Posterior vena cava (tissue), 2 donors: ENCODE measurements around the gene LRRC37A2. TPM values are rescaled to one million over a fixed set of nuclear protein-coding genes. Genes with fewer than 3 reads are reported as not detected.
"Not testable (repeated sequence)": the region's sequence is repeated elsewhere in the genome, so short reads cannot be mapped to it uniquely, and the experiment has no call there.

Experiments
- DNase-seq: peaks from one replicate; pipeline ENCODE4 v3.0.0-alpha.2; 2020; ENCODE audit warnings: low spot score
- intact Hi-C, 2 donors: fragments of 100-400 bp; cut with DNase I; formaldehyde crosslinking; loops; one replicate each; pipeline versions ENCODE4 v1.14.1 to v1.14.2; 2022 to 2023
- total RNA-seq, 2 donors: library from RNA; stranded (reverse); fragmentation: NEBNext Ultra II Directional; extraction: Animal tissue kit (Norgen Biotek cat#: 25700); gene quantifications; one replicate each; pipeline ENCODE4 v1.2.1, GENCODE V29; 2021
- donor health status: DM: yes; HTN: yes; CAD: no.
- donor health status: DM: yes; HTN: yes; CAD: no.

LRRC37A2 gene
- total RNA-seq, 2 donors from 2014 or later: 8.4 to 11.4 TPM

DNA sequence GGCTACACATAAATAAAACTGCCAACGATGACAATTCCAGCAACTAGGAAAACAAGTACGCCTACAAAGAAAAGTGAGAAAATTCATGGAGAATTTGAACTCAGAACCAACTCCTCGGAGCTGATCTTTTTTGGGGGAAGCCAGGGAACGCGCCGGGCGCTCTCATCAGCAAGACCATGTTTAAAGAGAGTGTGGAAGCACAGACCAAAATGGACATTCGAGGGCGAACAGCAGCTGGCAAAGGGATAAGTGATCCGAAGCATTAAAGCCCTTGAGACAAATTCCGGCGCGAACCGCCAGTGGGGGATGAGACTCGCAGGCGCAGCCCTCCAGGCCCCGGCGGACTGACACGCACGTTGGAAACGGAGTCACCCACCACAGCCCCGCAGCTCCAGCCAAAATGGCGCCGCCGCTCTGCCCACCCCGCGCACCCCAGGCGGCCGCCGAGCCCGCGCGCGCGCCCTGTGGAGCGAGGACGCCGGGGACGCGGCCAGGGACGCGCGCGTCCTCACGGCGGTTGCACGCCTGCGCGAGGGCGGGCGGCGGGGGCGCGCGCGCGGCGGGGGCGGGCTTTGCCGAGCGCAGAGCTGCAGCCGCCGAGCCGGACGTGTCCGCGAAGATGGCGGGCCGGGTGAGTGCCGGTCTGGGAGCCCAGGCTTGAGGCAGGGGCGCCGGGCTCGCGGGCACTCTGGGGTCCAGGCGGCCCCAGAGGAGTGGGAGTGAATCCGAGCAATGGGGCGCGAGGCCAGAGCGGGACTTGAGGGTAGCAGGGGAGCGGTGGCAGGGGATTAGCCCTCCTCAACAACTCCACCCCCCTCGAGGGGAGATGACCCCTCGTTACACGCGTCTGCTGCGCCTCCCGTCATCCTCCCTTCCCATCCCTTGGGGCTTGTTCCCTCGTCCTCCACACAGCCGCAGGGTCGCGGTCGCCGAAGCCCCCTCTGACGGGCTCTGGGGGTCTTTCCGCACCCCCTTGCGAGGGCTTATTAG lies 78.2 kb downstream of the LRRC37A2 start, which contains the start of gene NSF:
Gene NSF (plus strand): TSS at position 513 of the 990 bp plus-strand sequence. CDS start 107 bp downstream, at position 620.
- DNase-seq, intact Hi-C loops: not testable (repeated sequence)

DNA sequence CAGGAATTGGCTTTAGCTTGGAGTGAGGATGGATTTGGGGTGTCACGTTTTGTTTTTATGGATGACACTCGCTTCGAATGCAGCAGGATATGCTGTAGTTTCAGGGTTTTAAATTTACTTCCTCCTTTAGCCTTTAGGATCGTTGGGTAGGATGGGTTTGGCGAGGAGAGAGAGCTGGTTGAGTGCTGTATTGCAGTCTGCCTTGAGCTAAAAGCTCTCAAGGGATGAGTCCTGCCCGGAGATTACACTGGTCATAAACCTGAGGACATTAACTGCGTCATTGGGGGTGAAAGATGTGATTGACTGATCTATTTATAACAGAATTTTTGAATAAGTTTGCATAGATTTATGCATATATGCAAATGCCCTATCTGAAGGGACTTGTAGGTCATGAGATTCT lies 79.1 kb downstream of the LRRC37A2 start:
- DNase-seq, intact Hi-C loops: not testable (repeated sequence)

DNA sequence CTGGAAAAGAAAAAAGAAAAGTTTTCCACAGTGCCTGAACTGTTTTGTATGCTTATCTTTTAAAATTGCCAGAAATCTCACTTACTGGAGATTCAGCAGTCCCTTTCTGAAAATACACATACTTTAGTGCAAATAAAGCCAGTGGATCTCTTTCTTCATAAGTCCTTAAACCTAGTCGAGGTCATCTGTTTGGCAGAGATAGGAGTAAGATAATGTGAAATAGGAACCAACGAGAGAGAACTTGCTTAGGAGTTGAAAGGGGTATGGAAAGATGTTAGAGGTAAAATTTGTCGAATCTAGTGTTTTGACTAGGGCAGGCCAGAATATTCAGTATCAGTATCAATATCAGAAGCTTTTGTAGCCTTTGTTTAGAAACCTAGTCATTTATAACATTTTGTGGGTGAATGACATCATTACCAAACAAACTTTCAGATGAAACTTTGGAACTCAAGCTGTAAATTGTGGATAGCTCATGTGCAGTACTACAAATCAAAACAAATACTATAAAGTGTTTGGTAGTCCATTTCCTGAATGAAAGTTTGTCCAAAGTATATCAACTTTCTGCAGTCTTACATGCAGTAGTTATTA lies 86.2 kb downstream of the LRRC37A2 start:
- intact Hi-C loops, DNase-seq: not testable (repeated sequence)

DNA sequence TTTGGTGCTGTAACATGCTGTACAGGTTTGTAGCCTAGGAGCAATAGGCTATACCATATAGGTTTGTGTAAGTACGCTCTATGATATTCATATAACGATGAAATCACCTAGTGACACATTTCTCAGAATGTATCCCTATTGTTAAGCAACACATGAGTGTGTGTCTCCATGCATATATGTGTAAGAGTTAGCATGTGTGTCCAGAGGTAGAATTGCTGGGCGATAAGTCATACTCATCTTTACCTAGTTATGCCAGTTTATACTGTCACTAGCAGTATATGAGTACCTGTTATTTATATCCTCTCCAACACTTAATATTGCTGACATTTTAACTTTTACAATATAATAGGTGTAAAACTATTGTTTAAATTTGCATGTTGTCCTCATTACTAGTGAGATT lies 88.5 kb downstream of the LRRC37A2 start:
- DNase-seq, intact Hi-C loops: not testable (repeated sequence)

DNA sequence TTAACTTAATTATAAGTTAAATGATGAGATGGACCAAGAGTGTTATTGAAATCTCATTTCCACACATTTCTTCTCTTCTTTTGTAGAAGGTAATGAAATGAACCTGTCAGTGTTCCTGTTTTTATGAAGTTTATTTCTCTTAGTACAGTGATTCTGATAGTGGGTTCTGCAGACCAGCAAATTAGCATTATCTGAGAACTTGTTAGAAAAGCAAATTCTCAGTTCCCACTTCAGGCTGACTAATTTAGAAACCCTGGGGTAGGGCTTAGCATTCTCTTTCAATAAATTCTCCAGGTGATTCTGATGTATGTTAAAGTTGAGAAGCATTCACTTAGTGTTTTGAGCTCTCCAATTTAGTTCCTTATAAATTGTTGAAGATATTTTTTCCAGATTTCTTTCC lies 90.9 kb downstream of the LRRC37A2 start:
- intact Hi-C loops, DNase-seq: not testable (repeated sequence)

Other genes with a start within 250 kb of the LRRC37A2 start
- 1 to 10 TPM; 1.7 to 5.4 TPM for gene LRRC37A, start 217.3 kb upstream of the LRRC37A2 start, total RNA-seq
- gene ARL17B, start 150.7 kb upstream of the LRRC37A2 start, total RNA-seq: 10 to 100 TPM in 1 of 2 donors, 1 to 10 TPM in 1; 7.1 to 17.1 TPM
- gene ARL17A, start 67.2 kb downstream of the LRRC37A2 start, total RNA-seq: 10 to 100 TPM in 1 of 2 donors, 1 to 10 TPM in 1; 8.6 to 14.7 TPM
- gene NSF, start 78.2 kb downstream of the LRRC37A2 start, total RNA-seq: 10 to 100 TPM; 44.7 to 49.5 TPM